Astrocyte of the cerebellum (primary cell): ENCODE measurements around the gene LMO3.
A peak's percentile ranks its signal among the peaks of the same experiment; 100 is the strongest.

Experiments
- DNase-seq: peaks from one replicate; pipeline ENCODE4 v3.0.0-alpha.2; 2011; ENCODE audit warnings: low read depth
- H3K4me3 ChIP-seq: 2 replicates; pipeline ENCODE4 v1.5.1; 2011; ENCODE audit warnings: mild to moderate bottlenecking, low read depth, low read length, moderate library complexity
- in situ Hi-C: cut with HindIII; loops from 2 replicates; pipeline ENCODE4 v1.10.0; 2017; ENCODE audit warnings: low sequenced_read_pairs
- TF ChIP-seq, protein P1 (sequence below): IDR thresholded peaks from 2 replicates; pipeline ENCODE4 v1.5.1; 2012; ENCODE audit warnings: low read length, low read depth, moderate library complexity, mild to moderate bottlenecking; ENCODE audit errors: missing control alignments

LMO3 gene

DNA sequence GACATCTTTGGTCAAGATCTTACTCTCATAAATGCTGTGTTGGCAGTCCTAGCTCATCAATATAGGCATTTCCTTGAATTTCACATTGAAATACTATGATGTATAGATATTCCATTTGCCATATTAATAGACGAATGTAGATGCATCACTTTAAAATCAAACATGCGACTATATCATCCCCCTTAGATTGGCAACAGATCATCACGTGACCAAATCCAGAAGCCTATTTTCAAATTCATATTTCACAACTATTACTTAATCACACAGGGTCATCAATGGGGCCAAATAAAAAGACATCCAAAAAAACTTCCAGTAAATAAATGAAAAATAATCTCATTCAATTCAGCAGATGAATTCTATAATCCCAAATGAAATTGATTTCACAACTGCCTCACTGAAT is 15.3 kb downstream of the LMO3 start:
- DNase-seq, result no peak
- no peak overlapping the region for H3K4me3 ChIP-seq
- in situ Hi-C loops, result no loop called here
- TF ChIP-seq, protein P1, sequence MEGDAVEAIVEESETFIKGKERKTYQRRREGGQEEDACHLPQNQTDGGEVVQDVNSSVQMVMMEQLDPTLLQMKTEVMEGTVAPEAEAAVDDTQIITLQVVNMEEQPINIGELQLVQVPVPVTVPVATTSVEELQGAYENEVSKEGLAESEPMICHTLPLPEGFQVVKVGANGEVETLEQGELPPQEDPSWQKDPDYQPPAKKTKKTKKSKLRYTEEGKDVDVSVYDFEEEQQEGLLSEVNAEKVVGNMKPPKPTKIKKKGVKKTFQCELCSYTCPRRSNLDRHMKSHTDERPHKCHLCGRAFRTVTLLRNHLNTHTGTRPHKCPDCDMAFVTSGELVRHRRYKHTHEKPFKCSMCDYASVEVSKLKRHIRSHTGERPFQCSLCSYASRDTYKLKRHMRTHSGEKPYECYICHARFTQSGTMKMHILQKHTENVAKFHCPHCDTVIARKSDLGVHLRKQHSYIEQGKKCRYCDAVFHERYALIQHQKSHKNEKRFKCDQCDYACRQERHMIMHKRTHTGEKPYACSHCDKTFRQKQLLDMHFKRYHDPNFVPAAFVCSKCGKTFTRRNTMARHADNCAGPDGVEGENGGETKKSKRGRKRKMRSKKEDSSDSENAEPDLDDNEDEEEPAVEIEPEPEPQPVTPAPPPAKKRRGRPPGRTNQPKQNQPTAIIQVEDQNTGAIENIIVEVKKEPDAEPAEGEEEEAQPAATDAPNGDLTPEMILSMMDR, result no peak

GRCh38 chr12:16588812-16589211 is 17.1 kb downstream of the LMO3 start:
- in situ Hi-C loops, result no loop called here
- no peak for DNase-seq
- H3K4me3 ChIP-seq, result no peak overlapping the region
- TF ChIP-seq, protein P1, result no peak

GRCh38 chr12:16587514-16587913 is 18.4 kb downstream of the LMO3 start:
- no peak for DNase-seq
- in situ Hi-C loops, result no loop called here
- TF ChIP-seq, protein P1, result no peak
- no peak overlapping the region for H3K4me3 ChIP-seq

GRCh38 chr12:16587110-16587453 is 18.9 kb downstream of the LMO3 start:
- H3K4me3 ChIP-seq, result no peak overlapping the region
- in situ Hi-C loops, result no loop called here
- DNase-seq, result no peak
- TF ChIP-seq, protein P1, result no peak

- DNase-seq, result peak; percentile 56
- no peak overlapping the region for H3K4me3 ChIP-seq
- TF ChIP-seq, protein P1, result no peak
- in situ Hi-C loops, result no loop called here
Observed at GRCh38 chr12:16586350-16587109, 19.4 kb downstream of the LMO3 start.

GRCh38 chr12:16585781-16586180 is 20.2 kb downstream of the LMO3 start:
- in situ Hi-C loops, result no loop called here
- DNase-seq, result no peak
- H3K4me3 ChIP-seq, result no peak overlapping the region
- TF ChIP-seq, protein P1, result no peak
